ENCODE measurements around the gene DCC.
A peak's percentile ranks its signal among the peaks of the same experiment; 100 is the strongest.

Gene DCC

GRCh38 chr18:52605345-52605744 lies 265.3 kb downstream of the DCC start:
- DNase-seq: no peak

GRCh38 chr18:52607985-52608384 lies 268.0 kb downstream of the DCC start:
- no peak for DNase-seq

GRCh38 chr18:52610451-52611115 lies 270.6 kb downstream of the DCC start:
- no peak for DNase-seq

GRCh38 chr18:52612406-52612805 lies 272.4 kb downstream of the DCC start:
- no peak for DNase-seq

GRCh38 chr18:52615321-52615720 lies 275.3 kb downstream of the DCC start:
- no peak for DNase-seq

- no peak for DNase-seq
Observed at GRCh38 chr18:52615943-52616342, 275.9 kb downstream of the DCC start.

- no peak for DNase-seq
Observed at GRCh38 chr18:52617931-52618330, 277.9 kb downstream of the DCC start.

GRCh38 chr18:52620926-52621439 lies 281.0 kb downstream of the DCC start:
- no peak for DNase-seq

GRCh38 chr18:52624702-52625101 lies 284.7 kb downstream of the DCC start:
- no peak for DNase-seq

- DNase-seq: no peak
Observed at GRCh38 chr18:52636536-52636935, 296.5 kb downstream of the DCC start.

GRCh38 chr18:52648201-52648600 lies 308.2 kb downstream of the DCC start:
- DNase-seq: no peak

GRCh38 chr18:52652391-52652790 lies 312.4 kb downstream of the DCC start:
- DNase-seq: no peak

GRCh38 chr18:52657043-52657805 lies 317.2 kb downstream of the DCC start:
- DNase-seq: no peak

GRCh38 chr18:52667463-52668065 lies 327.6 kb downstream of the DCC start:
- no peak for DNase-seq

- peak; percentile 29 for DNase-seq
Observed at GRCh38 chr18:52670896-52671295, 330.9 kb downstream of the DCC start.

GRCh38 chr18:52678034-52678433 lies 338.0 kb downstream of the DCC start:
- DNase-seq: no peak

- DNase-seq: no peak
Observed at GRCh38 chr18:52678551-52678950, 338.6 kb downstream of the DCC start.

- no peak for DNase-seq
Observed at GRCh38 chr18:52679354-52679753, 339.4 kb downstream of the DCC start.

- no peak for DNase-seq
Observed at GRCh38 chr18:52682260-52682659, 342.3 kb downstream of the DCC start.

- DNase-seq: no peak
Observed at GRCh38 chr18:52685316-52685715, 345.3 kb downstream of the DCC start.

- DNase-seq: no peak
Observed at GRCh38 chr18:52691841-52692240, 351.8 kb downstream of the DCC start.

- no peak for DNase-seq
Observed at GRCh38 chr18:52694804-52695203, 354.8 kb downstream of the DCC start.

GRCh38 chr18:52700116-52700515 lies 360.1 kb downstream of the DCC start:
- DNase-seq: no peak

- no peak for DNase-seq
Observed at GRCh38 chr18:52700816-52701215, 360.8 kb downstream of the DCC start.
